MM.1S (cell line): ENCODE measurements around the gene HYDIN.

Experiments
- DNase-seq: peaks from one replicate; pipeline ENCODE4 v3.0.0-alpha.2; 2015
- H2AFZ ChIP-seq: fragments of 300-600 bp; sonication (generic); 2 replicates; pipeline ENCODE4 v1.6.0; 2016; ENCODE audit warnings: antibody characterized with exemption, low read length
- H3F3A ChIP-seq: fragments of 300-600 bp; sonication (generic); 2 replicates; pipeline ENCODE4 v1.6.1; 2016; ENCODE audit warnings: mild to moderate bottlenecking, antibody characterized with exemption, low read length, moderate library complexity, mixed read lengths; ENCODE audit not compliant: insufficient read depth
- H3K27ac ChIP-seq: fragments of 300-600 bp; sonication (generic); 2 replicates; pipeline ENCODE4 v1.5.1; 2016; ENCODE audit warnings: mild to moderate bottlenecking, low read length
- H3K27me3 ChIP-seq: fragments of 300-600 bp; sonication (generic); replicated peaks from 2 replicates; pipeline ENCODE4 v1.6.0; 2016; ENCODE audit warnings: low read length; ENCODE audit not compliant: insufficient read depth
- H3K36me3 ChIP-seq: fragments of 300-600 bp; sonication (generic); replicated peaks from 2 replicates; pipeline ENCODE4 v1.6.1; 2016; ENCODE audit warnings: mild to moderate bottlenecking, low read length, mixed read lengths; ENCODE audit not compliant: insufficient read depth
- H3K4me1 ChIP-seq: fragments of 300-600 bp; sonication (generic); 2 replicates; pipeline ENCODE4 v1.6.1; 2016; ENCODE audit warnings: low read length, mixed read lengths
- H3K4me2 ChIP-seq: fragments of 300-600 bp; sonication (generic); 2 replicates; pipeline ENCODE4 v1.6.0; 2016; ENCODE audit warnings: low read depth, low read length
- H3K4me3 ChIP-seq: fragments of 300-600 bp; sonication (generic); 2 replicates; pipeline ENCODE4 v1.5.1; 2016; ENCODE audit warnings: low read length, mixed read lengths
- H3K79me2 ChIP-seq: fragments of 300-600 bp; sonication (generic); 2 replicates; pipeline ENCODE4 v1.6.1; 2016; ENCODE audit warnings: mixed run types, low read length, mixed read lengths
- H3K9ac ChIP-seq: fragments of 300-600 bp; sonication (generic); 2 replicates; pipeline ENCODE4 v1.6.1; 2016; ENCODE audit warnings: low read length, mixed read lengths
- H3K9me2 ChIP-seq: fragments of 300-600 bp; sonication (generic); replicated peaks from 2 replicates; pipeline ENCODE4 v1.6.1; 2016; ENCODE audit warnings: mild to moderate bottlenecking, low read length, mixed read lengths; ENCODE audit not compliant: insufficient read depth
- H3K9me3 ChIP-seq: fragments of 300-600 bp; sonication (generic); replicated peaks from 2 replicates; pipeline ENCODE4 v1.6.1; 2016; ENCODE audit warnings: mild to moderate bottlenecking, low read length, mixed read lengths; ENCODE audit not compliant: insufficient read depth
- H4K20me1 ChIP-seq: fragments of 300-600 bp; sonication (generic); 2 replicates; pipeline ENCODE4 v1.6.1; 2016; ENCODE audit warnings: mild to moderate bottlenecking, low read length, moderate library complexity, mixed read lengths; ENCODE audit not compliant: insufficient read depth
- EZH2 ChIP-seq: fragments of 300-600 bp; sonication (generic); optimal IDR thresholded peaks from 2 replicates; pipeline ENCODE3; 2017; ENCODE audit warnings: low read depth, mild to moderate bottlenecking, antibody characterized with exemption, low read length, mixed read lengths
- EZH2phosphoT487 ChIP-seq: fragments of 300-600 bp; sonication (generic); IDR thresholded peaks from 2 replicates; pipeline ENCODE4 v1.6.1; 2018; ENCODE audit warnings: antibody characterized with exemption, low read length
- TF ChIP-seq, protein P1 (sequence below): fragments of 300-600 bp; sonication (generic); IDR thresholded peaks from 2 replicates; pipeline ENCODE4 v1.5.1; 2016; ENCODE audit warnings: antibody characterized with exemption, low read length, mixed read lengths

The HYDIN gene

DNA sequence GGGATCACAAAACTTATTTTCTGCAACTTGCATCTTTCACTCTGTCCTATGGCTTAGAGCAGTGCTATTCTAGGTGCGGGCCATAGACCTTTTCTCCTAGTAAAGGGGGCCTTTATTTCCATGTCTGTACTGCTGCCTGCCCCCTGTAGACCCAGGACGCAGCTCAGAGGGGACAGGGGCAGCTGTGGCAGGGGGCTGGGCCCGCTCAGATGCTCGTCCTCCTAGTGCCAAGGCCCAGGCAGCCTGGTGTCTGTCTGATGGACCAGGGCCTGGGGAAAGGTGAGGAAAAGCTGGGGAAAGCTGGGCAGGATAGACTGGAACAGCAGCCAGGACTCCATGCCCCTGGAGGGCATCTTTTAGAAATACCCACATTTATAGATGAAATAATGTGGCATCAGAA, 455.1 kb downstream of the HYDIN start:
- no peaks in the 10 kb centered on the region for H3K27me3 ChIP-seq
- TF ChIP-seq EZH2 (no peak), EZH2phosphoT487 (no peak)
- TF ChIP-seq, protein P1, sequence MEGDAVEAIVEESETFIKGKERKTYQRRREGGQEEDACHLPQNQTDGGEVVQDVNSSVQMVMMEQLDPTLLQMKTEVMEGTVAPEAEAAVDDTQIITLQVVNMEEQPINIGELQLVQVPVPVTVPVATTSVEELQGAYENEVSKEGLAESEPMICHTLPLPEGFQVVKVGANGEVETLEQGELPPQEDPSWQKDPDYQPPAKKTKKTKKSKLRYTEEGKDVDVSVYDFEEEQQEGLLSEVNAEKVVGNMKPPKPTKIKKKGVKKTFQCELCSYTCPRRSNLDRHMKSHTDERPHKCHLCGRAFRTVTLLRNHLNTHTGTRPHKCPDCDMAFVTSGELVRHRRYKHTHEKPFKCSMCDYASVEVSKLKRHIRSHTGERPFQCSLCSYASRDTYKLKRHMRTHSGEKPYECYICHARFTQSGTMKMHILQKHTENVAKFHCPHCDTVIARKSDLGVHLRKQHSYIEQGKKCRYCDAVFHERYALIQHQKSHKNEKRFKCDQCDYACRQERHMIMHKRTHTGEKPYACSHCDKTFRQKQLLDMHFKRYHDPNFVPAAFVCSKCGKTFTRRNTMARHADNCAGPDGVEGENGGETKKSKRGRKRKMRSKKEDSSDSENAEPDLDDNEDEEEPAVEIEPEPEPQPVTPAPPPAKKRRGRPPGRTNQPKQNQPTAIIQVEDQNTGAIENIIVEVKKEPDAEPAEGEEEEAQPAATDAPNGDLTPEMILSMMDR, result no peak
- H3K9ac ChIP-seq, result no peak overlapping the region
- H3K4me3 ChIP-seq, result no peak overlapping the region
- no peak overlapping the region for H3K27ac ChIP-seq
- H3K9me3 ChIP-seq, result no peaks in the 10 kb centered on the region
- H3K36me3 ChIP-seq, result 0 out of 2 replicates have a peak, but pooled peaks cover 2% of the 10 kb centered on the region
- no peaks in the 10 kb centered on the region for H3K79me2 ChIP-seq
- H2AFZ ChIP-seq, result no peak overlapping the region
- H3F3A ChIP-seq, result no peaks in the 10 kb centered on the region
- H3K4me2 ChIP-seq, result no peak overlapping the region
- DNase-seq, result no peak
- H3K9me2 ChIP-seq, result no peaks in the 10 kb centered on the region
- H4K20me1 ChIP-seq, result no peaks in the 10 kb centered on the region
- H3K4me1 ChIP-seq, result no peaks in the 10 kb centered on the region

DNA sequence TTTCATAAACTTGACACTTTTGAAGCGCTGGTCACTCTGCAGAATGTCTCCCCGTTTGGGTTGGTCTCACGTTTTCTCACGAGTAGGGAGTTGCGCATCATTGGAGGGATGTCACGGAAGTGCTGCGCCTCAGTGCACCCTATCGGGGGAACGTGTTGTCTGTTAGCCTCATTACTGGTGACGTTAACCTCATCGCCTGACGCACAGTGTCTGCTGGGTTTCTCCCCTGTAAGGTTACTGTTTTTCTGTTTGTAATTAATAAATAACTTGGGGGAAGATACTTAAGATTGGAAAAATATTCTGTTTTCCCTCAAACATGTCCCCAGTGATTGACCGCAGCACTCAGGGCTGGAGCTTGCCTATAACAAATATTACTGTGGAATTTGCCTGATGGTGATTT, 456.3 kb downstream of the HYDIN start:
- Histone ChIP-seq H3K79me2 (no peaks in the 10 kb centered on the region), H2AFZ (no peak overlapping the region), H3K27ac (no peak overlapping the region), H3K9ac (no peak overlapping the region), H3K4me1 (no peaks in the 10 kb centered on the region), H3K9me3 (no peaks in the 10 kb centered on the region), H3K27me3 (no peaks in the 10 kb centered on the region), H3K9me2 (no peaks in the 10 kb centered on the region), H3K4me2 (no peak overlapping the region), H3F3A (no peaks in the 10 kb centered on the region), H4K20me1 (no peaks in the 10 kb centered on the region), H3K36me3 (0 out of 2 replicates have a peak, but pooled peaks cover 2% of the 10 kb centered on the region), H3K4me3 (no peak overlapping the region)
- TF ChIP-seq EZH2 (no peak), EZH2phosphoT487 (no peak)
- TF ChIP-seq, protein P1, result no peak
- no peak for DNase-seq

DNA sequence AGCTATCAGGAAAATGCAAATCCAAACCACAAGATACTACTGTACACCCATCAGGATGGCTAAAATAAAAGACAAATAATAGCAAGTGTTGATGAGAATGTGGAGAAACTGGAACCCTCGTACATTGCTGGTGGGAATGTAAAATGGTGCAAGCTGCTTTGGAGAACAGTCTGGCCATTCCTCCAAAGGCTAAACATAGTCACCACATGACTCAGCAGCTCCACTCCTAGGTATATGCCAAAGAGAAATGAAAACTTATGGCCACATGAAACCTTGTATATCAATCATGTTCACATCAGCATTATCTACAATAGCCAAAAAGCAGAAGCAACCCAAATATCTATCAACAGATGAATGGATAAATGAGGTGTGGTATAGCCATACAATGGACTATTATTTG, 458.0 kb downstream of the HYDIN start:
- no peaks in the 10 kb centered on the region for H3K9me3 ChIP-seq
- no peak overlapping the region for H3K9ac ChIP-seq
- DNase-seq, result no peak
- H3K27ac ChIP-seq, result no peak overlapping the region
- no peaks in the 10 kb centered on the region for H4K20me1 ChIP-seq
- no peak overlapping the region for H3K4me3 ChIP-seq
- H2AFZ ChIP-seq, result no peak overlapping the region
- TF ChIP-seq EZH2phosphoT487, result no peak
- no peaks in the 10 kb centered on the region for H3K4me1 ChIP-seq
- no peaks in the 10 kb centered on the region for H3K27me3 ChIP-seq
- no peaks in the 10 kb centered on the region for H3K9me2 ChIP-seq
- no peaks in the 10 kb centered on the region for H3F3A ChIP-seq
- H3K4me2 ChIP-seq, result no peak overlapping the region
- no peaks in the 10 kb centered on the region for H3K79me2 ChIP-seq
- H3K36me3 ChIP-seq, result no peaks in the 10 kb centered on the region

DNA sequence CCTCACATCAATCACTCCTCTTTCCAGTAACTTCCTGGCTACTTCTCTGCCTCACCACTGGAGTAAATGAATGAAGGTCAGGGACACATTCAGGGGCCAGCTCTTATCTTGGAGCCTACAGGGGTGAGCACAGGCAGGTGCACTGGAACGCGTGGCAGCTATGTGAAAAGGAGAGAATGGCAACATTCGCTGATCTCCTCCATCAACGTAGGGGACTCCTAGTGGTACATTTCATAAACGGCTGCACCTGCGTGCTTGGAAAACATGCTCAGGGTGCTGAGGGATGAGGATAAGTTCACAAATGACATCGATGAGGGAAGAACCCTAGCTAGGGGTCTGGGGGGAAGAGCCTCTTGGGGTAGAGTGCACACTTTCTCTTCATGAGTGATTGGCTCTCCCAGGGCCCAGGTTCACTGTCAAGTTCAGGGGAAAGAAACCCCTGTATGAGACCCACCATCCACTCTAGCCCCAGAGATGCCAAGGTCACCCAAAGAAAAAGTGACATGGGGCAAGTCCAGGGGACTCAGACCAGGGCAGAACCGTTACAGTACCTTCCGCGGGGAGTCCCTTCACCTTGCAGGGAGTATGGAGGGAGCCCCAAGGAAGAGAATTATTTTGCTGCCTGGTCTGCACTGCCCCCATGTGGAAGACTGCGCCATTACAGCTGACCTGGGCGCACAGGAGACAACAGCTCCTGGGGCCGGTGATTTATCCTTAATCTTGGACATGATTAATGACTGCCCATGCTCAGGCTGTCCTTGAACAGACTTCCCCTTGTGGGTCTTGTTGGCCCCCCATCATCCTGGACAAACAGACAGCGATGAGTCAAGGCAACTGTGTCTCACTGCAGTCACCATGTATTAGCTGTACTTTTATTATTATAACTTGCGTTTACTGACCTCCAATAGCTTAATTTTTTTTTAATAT, 459.6 kb downstream of the HYDIN start:
- H3K9me3 ChIP-seq, result no peaks in the 10 kb centered on the region
- H4K20me1 ChIP-seq, result no peaks in the 10 kb centered on the region
- no peak overlapping the region for H2AFZ ChIP-seq
- no peak for TF ChIP-seq EZH2phosphoT487
- TF ChIP-seq, protein P1, result peak; percentile 85
- no peaks in the 10 kb centered on the region for H3K27me3 ChIP-seq
- no peaks in the 10 kb centered on the region for H3K79me2 ChIP-seq
- H3K4me3 ChIP-seq, result no peak overlapping the region
- H3K9ac ChIP-seq, result no peak overlapping the region
- H3K9me2 ChIP-seq, result no peaks in the 10 kb centered on the region
- DNase-seq, result no peak
- H3K4me2 ChIP-seq, result no peak overlapping the region
- H3F3A ChIP-seq, result no peaks in the 10 kb centered on the region
- no peaks in the 10 kb centered on the region for H3K36me3 ChIP-seq
- no peaks in the 10 kb centered on the region for H3K4me1 ChIP-seq
- H3K27ac ChIP-seq, result no peak overlapping the region
